ENCODE measurements around the gene NINL. TPM values are rescaled to one million over a fixed set of nuclear protein-coding genes. Genes with fewer than 3 reads are reported as not detected.

NINL gene
- total and polyA plus RNA-seq, 4 donors: 1.9 to 3.6 (median 2.8) TPM

- Histone ChIP-seq H3K9me3 (ENCODE audit: control insufficient read depth in 4 of 4, low read length in 3 of 4) (no peaks in the 10 kb centered on the region), H3K9ac (ENCODE audit: low read depth in 1 of 2, low read length in 2 of 2) (no peak overlapping the region), H3K4me1 (ENCODE audit: control insufficient read depth in 4 of 4, insufficient read depth in 4 of 4, low read length in 3 of 4) (peaks cover 3 to 5% (median 4%) of the 10 kb centered on the region in 4 donors), H3K4me3 (ENCODE audit: low read depth in 1 of 3, low read length in 3 of 3) (no peak overlapping the region), H3K27ac (ENCODE audit: low read depth in 1 of 2, low read length in 2 of 2) (no peak overlapping the region), H3K36me3 (ENCODE audit: control insufficient read depth in 4 of 4, insufficient read depth in 3 of 4, low read depth in 1 of 4, low read length in 3 of 4) (no peaks in the 10 kb centered on the region), H3K27me3 (ENCODE audit: control insufficient read depth in 4 of 4, insufficient read depth in 4 of 4, low read length in 3 of 4) (no peaks in the 10 kb centered on the region)
- no peak for DNase-seq (ENCODE audit: low spot score)
- no peak for TF ChIP-seq CTCF (IDR thresholded peaks at IDR 0.05; ENCODE audit: low read depth, low read length, missing input control)
- no peak for TF ChIP-seq RXRA (IDR thresholded peaks at IDR 0.05)
- TF ChIP-seq GABPA (IDR thresholded peaks at IDR 0.05 in 1 of 2, conservative IDR thresholded peaks at IDR 0.05 in 1 of 2): no peak
- no peak for TF ChIP-seq EGR1 (IDR thresholded peaks at IDR 0.05; ENCODE audit: low read depth in 2 of 2)
- TF ChIP-seq NR2F2 (IDR thresholded peaks at IDR 0.05): no peak
- no peak for TF ChIP-seq HNF4A (conservative IDR thresholded peaks at IDR 0.05)
- no peak for TF ChIP-seq RAD21 (IDR thresholded peaks at IDR 0.05)
- no peak for TF ChIP-seq TAF1 (conservative IDR thresholded peaks at IDR 0.05)
- TF ChIP-seq SP1 (IDR thresholded peaks at IDR 0.05): no peak
- no peak for TF ChIP-seq REST (IDR thresholded peaks at IDR 0.05)
- TF ChIP-seq FOXA2 (IDR thresholded peaks at IDR 0.05): no peak
- no peak for TF ChIP-seq ZBTB33 (IDR thresholded peaks at IDR 0.05)
- no peak for TF ChIP-seq ATF3 (IDR thresholded peaks at IDR 0.05)
- no peak for TF ChIP-seq MAX (IDR thresholded peaks at IDR 0.05)
- TF ChIP-seq FOXA1 (IDR thresholded peaks at IDR 0.05): no peak
- TF ChIP-seq JUND (IDR thresholded peaks at IDR 0.05): no peak
- 68% methylated on average over 10 of the region's 10 CpGs for WGBS
Measured at GRCh38 chr20:25600632-25601031, 15.3 kb upstream of the NINL start.

Data from liver (tissue), 9 donors.